Smooth muscle cell (in vitro differentiated cells): ENCODE measurements around the gene NUDT8. TPM values are rescaled to one million over a fixed set of nuclear protein-coding genes. Genes with fewer than 3 reads are reported as not detected.

ENCODE experiments used
- DNase-seq: peaks from one replicate; lab custom pipeline; 2025; ENCODE audit not compliant: unreplicated experiment; lab: John Stamatoyannopoulos, UW
- H2AFZ ChIP-seq: fragments of 200-600 bp; sonication (generic); 2 replicates; pipeline ENCODE4 v1.6.0; 2016; ENCODE audit warnings: antibody characterized with exemption, low read depth, mild to moderate bottlenecking
- H3F3A ChIP-seq: fragments of 200-600 bp; sonication (generic); 2 replicates; pipeline ENCODE4 v1.6.0; 2017; ENCODE audit warnings: antibody characterized with exemption, low read depth
- H3K27ac ChIP-seq: fragments of 200-600 bp; sonication (generic); 2 replicates; pipeline ENCODE4 v1.5.1; 2016; ENCODE audit warnings: low read depth, mild to moderate bottlenecking
- H3K27me3 ChIP-seq: fragments of 200-600 bp; sonication (generic); 2 replicates; pipeline ENCODE4 v1.6.1; 2016; ENCODE audit warnings: low read depth, mild to moderate bottlenecking
- H3K36me3 ChIP-seq: fragments of 200-600 bp; sonication (generic); 2 replicates; pipeline ENCODE4 v1.5.1; 2016; ENCODE audit warnings: low read depth
- H3K4me1 ChIP-seq: fragments of 200-600 bp; sonication (generic); 2 replicates; pipeline ENCODE4 v1.5.1; 2016; ENCODE audit warnings: low read depth
- H3K4me2 ChIP-seq: fragments of 200-600 bp; sonication (generic); 2 replicates; pipeline ENCODE4 v1.6.0; 2016; ENCODE audit warnings: mild to moderate bottlenecking
- H3K4me3 ChIP-seq: fragments of 200-600 bp; sonication (generic); 2 replicates; pipeline ENCODE4 v1.5.1; 2016; ENCODE audit warnings: mild to moderate bottlenecking
- H3K79me2 ChIP-seq: fragments of 200-600 bp; sonication (generic); 2 replicates; pipeline ENCODE4 v1.6.0; 2016; ENCODE audit warnings: low read depth, mild to moderate bottlenecking
- H3K9ac ChIP-seq: fragments of 200-600 bp; sonication (generic); 2 replicates; pipeline ENCODE4 v1.6.0; 2016; ENCODE audit warnings: low read depth
- H3K9me3 ChIP-seq: fragments of 200-600 bp; sonication (generic); replicated peaks from 2 replicates; pipeline ENCODE4 v1.5.1; 2016; ENCODE audit warnings: low read depth
- H4K20me1 ChIP-seq: fragments of 200-600 bp; sonication (generic); 2 replicates; pipeline ENCODE4 v1.6.0; 2016; ENCODE audit warnings: low read depth
- WGBS: methylation state at CpG from one replicate; pipeline ENCODE4 v1.1.7; 2016; ENCODE audit warnings: low lambda C conversion rate; 5-methylcytosine and 5-hydroxymethylcytosine counted together
- polyA plus RNA-seq: library from polyadenylated mRNA; unstranded; fragments of >200 nt; fragmentation: Nextera tagmentation; extraction: Ambion mirVana; gene quantifications from 2 replicates; pipeline ENCODE4 v1.2.1, GENCODE V29; 2016
- total RNA-seq: library from RNA; depleted of rRNA; stranded (reverse); fragments of >200 nt; gene quantifications from 2 replicates; pipeline ENCODE4 v1.2.3, GENCODE V29; 2014
- TF ChIP-seq, protein P1 (sequence below): fragments of 200-600 bp; sonication (generic); IDR thresholded peaks from 2 replicates; pipeline ENCODE4 v1.5.1; 2017; ENCODE audit warnings: borderline replicate concordance, mild to moderate bottlenecking, antibody characterized with exemption; ENCODE audit not compliant: insufficient read depth, poor library complexity, severe bottlenecking

Gene NUDT8
- total and polyA plus RNA-seq, 2 experiments from 2014 or later, result 0.67 to 15.6 TPM

DNA sequence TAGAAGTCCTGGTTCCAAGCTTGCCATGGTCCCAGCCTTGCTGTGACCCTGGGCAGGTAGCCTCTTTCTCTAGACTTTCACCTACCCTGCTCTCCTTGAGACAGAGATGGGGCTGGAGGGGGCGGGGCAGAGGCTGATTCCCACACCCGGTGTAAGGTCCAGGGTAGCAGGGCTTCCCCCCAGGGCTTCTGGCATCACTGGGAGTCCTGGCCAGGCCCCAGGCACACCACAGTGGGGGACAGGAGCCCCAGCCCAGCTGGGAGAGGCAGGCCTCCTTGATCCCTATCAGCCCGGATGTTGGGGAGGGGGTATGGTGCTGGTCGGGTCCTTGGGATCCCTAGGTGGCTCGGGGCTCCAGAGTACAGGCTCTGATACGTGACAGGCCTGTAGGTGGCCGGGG, 1.7 kb upstream of the NUDT8 start:
- H3K27ac ChIP-seq, result no peak overlapping the region

DNA sequence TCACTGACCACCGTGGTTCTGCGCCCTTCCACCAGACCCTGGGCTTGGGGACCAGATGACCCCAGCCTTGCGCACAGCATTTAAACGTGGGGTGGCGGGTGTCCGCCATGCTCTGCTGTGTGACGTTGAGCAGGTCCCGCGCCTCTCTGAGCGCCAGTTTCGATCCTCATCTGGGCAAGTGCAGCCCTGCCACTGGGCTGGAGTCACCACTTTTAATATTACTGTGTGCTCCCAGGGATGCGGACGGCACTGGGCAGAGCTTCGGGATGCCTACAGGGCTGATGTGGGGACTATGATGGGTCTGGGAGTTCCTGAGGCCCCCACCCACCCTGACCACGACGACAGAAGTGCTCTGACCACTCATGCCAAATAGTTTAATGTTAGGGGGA, 1.2 kb upstream of the NUDT8 start:
- H4K20me1 ChIP-seq, result no peaks in the 10 kb centered on the region
- peak overlapping the region; percentile 57 for H3K9ac ChIP-seq
- TF ChIP-seq, protein P1, sequence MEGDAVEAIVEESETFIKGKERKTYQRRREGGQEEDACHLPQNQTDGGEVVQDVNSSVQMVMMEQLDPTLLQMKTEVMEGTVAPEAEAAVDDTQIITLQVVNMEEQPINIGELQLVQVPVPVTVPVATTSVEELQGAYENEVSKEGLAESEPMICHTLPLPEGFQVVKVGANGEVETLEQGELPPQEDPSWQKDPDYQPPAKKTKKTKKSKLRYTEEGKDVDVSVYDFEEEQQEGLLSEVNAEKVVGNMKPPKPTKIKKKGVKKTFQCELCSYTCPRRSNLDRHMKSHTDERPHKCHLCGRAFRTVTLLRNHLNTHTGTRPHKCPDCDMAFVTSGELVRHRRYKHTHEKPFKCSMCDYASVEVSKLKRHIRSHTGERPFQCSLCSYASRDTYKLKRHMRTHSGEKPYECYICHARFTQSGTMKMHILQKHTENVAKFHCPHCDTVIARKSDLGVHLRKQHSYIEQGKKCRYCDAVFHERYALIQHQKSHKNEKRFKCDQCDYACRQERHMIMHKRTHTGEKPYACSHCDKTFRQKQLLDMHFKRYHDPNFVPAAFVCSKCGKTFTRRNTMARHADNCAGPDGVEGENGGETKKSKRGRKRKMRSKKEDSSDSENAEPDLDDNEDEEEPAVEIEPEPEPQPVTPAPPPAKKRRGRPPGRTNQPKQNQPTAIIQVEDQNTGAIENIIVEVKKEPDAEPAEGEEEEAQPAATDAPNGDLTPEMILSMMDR, result no peak
- H3K27ac ChIP-seq, result peak overlapping the region; percentile 5
- no peaks in the 10 kb centered on the region for H3K4me1 ChIP-seq
- 61% methylated on average over 16 of the region's 16 CpGs for WGBS
- no peaks in the 10 kb centered on the region for H3K27me3 ChIP-seq
- DNase-seq, result no peak
- H3K79me2 ChIP-seq, result no peaks in the 10 kb centered on the region
- no peaks in the 10 kb centered on the region for H3F3A ChIP-seq
- H3K4me2 ChIP-seq, result peak overlapping the region; percentile 94
- H3K9me3 ChIP-seq, result no peaks in the 10 kb centered on the region
- peak overlapping the region; percentile 73 for H2AFZ ChIP-seq
- no peaks in the 10 kb centered on the region for H3K36me3 ChIP-seq
- peak overlapping the region; percentile 72 for H3K4me3 ChIP-seq

More for the DNA sequence above, 1.7 kb upstream of the NUDT8 start:
- Histone ChIP-seq H3F3A (no peaks in the 10 kb centered on the region), H3K4me1 (no peaks in the 10 kb centered on the region), H3K4me2 (no peak overlapping the region), H4K20me1 (no peaks in the 10 kb centered on the region), H3K79me2 (no peaks in the 10 kb centered on the region), H3K4me3 (no peak overlapping the region), H3K9ac (no peak overlapping the region), H2AFZ (no peak overlapping the region), H3K27me3 (no peaks in the 10 kb centered on the region), H3K9me3 (no peaks in the 10 kb centered on the region), H3K36me3 (no peaks in the 10 kb centered on the region)
- TF ChIP-seq, protein P1, result no peak
- DNase-seq, result no peak
- 76% methylated on average over 7 of the region's 7 CpGs for WGBS

DNA sequence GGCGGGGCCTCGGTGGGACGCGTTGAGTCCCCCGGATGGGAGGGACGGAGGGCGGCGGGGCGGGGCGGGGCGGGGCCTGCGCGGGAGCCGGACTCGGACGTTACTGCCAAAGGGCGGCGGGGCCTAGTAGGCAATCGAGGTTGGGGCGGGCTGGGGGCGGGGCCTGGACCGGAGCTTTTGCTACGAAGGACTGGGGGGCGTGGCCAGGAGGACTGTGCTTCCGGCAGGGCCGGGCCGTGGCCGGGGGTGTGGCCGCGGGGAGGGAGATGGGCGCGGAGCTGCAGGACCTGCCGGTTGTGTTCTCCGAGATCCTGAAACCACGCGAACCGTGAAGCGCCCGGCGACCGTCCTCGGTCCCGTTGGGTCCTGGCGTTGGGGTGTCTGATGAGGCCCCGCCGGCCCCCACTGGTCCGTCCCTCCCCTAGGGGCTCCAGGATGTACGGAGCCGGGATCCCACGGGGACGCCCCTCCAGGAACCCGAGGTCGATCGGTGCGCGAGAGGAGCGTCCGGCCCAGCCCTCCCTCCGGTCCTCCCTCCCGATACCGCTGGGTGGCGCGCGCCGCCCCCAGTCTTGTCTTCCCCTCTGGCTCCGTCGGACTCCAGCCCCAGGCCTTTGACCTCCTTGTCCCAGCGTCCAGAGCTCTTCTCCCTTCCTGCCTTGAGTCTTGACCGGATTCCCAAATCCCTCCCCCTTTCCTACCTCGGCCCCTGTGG, 648 bp upstream of the NUDT8 start:
- Histone ChIP-seq H3K36me3 (no peaks in the 10 kb centered on the region), H3K27me3 (no peaks in the 10 kb centered on the region), H3K9me3 (no peaks in the 10 kb centered on the region), H3K79me2 (no peaks in the 10 kb centered on the region), H3K4me1 (no peaks in the 10 kb centered on the region), H3K27ac (peak overlapping the region; percentile 5), H3F3A (no peaks in the 10 kb centered on the region), H3K9ac (peak overlapping the region; percentile 57), H3K4me2 (peak overlapping the region; percentile 94), H4K20me1 (no peaks in the 10 kb centered on the region), H2AFZ (peak overlapping the region; percentile 73), H3K4me3 (peak overlapping the region; percentile 72)
- peak; percentile 100 for DNase-seq
- WGBS, result under 1% methylated on average over 24 of the region's 70 CpGs
- TF ChIP-seq, protein P1, result peak; percentile 58
